HL-60 (cell line): ENCODE results near the gene PROK1.

Source experiments
- DNase-seq, 2 experiments: peaks; one replicate each; pipeline ENCODE4 v3.0.0-alpha.2; 2010 to 2020; ENCODE audit warnings: low read depth in 1 of 2, low spot score in 1 of 2
- H3K27ac ChIP-seq: fragments of 250-450 bp; sonication (Bioruptor Pico); replicated peaks from 2 replicates; pipeline ENCODE4 v1.5.1; 2020; ENCODE audit warnings: mild to moderate bottlenecking, moderate library complexity
- H3K27me3 ChIP-seq: fragments of 250-450 bp; sonication (Bioruptor Pico); 2 replicates; pipeline ENCODE4 v1.5.1; 2021; ENCODE audit warnings: mild to moderate bottlenecking, moderate library complexity; ENCODE audit not compliant: insufficient read depth, poor library complexity, severe bottlenecking
- H3K4me3 ChIP-seq: replicated peaks from 2 replicates; pipeline ENCODE4 v1.5.1; 2011; ENCODE audit warnings: mild to moderate bottlenecking, control low read depth, low read length; ENCODE audit not compliant: insufficient read depth
- GABPA ChIP-seq: IDR thresholded peaks from 2 replicates; pipeline ENCODE4 v1.6.1; 2012; ENCODE audit warnings: low read depth
- POLR2AphosphoS5 ChIP-seq: IDR thresholded peaks from 2 replicates; pipeline ENCODE4 v1.6.1; 2012; ENCODE audit warnings: low read depth
- SPI1 ChIP-seq: IDR thresholded peaks from 2 replicates; pipeline ENCODE4 v1.6.1; 2012; ENCODE audit warnings: low read depth, mild to moderate bottlenecking, borderline replicate concordance
- TF ChIP-seq, protein P1 (sequence below): IDR thresholded peaks from one replicate; pipeline ENCODE4 v1.5.1; 2011; ENCODE audit warnings: low read length, control low read depth, inconsistent platforms; ENCODE audit not compliant: insufficient read depth
- TF ChIP-seq, protein P2 (sequence below): IDR thresholded peaks from 2 replicates; pipeline ENCODE4 v1.6.1; 2012; ENCODE audit warnings: low read depth; ENCODE audit not compliant: insufficient replicate concordance

Gene PROK1

DNA sequence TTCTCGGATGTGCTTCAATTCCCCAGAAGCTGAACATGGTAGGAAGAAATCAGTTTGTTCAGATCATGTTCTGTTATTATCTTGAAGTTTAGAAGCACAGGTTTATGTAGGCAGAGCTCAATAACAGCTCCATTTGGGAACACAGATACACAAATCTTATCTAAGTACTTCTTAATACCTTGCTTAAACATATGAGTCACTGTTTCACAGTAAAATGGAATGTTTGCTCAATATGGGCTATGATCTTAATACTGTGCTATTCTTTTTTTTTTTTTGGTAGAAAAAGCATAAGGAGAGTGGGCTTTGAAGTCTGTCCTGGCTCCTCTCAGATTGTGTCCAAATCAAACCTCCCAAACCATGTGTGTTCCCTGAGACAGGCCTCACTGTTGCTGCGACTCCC, 13.4 kb downstream of the PROK1 start:
- Histone ChIP-seq H3K4me3 (no peak overlapping the region), H3K27me3 (no peaks in the 10 kb centered on the region), H3K27ac (no peak overlapping the region)
- TF ChIP-seq SPI1 (no peak), POLR2AphosphoS5 (no peak), GABPA (no peak)
- TF ChIP-seq, protein P1, sequence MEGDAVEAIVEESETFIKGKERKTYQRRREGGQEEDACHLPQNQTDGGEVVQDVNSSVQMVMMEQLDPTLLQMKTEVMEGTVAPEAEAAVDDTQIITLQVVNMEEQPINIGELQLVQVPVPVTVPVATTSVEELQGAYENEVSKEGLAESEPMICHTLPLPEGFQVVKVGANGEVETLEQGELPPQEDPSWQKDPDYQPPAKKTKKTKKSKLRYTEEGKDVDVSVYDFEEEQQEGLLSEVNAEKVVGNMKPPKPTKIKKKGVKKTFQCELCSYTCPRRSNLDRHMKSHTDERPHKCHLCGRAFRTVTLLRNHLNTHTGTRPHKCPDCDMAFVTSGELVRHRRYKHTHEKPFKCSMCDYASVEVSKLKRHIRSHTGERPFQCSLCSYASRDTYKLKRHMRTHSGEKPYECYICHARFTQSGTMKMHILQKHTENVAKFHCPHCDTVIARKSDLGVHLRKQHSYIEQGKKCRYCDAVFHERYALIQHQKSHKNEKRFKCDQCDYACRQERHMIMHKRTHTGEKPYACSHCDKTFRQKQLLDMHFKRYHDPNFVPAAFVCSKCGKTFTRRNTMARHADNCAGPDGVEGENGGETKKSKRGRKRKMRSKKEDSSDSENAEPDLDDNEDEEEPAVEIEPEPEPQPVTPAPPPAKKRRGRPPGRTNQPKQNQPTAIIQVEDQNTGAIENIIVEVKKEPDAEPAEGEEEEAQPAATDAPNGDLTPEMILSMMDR, result no peak
- TF ChIP-seq, protein P2, sequence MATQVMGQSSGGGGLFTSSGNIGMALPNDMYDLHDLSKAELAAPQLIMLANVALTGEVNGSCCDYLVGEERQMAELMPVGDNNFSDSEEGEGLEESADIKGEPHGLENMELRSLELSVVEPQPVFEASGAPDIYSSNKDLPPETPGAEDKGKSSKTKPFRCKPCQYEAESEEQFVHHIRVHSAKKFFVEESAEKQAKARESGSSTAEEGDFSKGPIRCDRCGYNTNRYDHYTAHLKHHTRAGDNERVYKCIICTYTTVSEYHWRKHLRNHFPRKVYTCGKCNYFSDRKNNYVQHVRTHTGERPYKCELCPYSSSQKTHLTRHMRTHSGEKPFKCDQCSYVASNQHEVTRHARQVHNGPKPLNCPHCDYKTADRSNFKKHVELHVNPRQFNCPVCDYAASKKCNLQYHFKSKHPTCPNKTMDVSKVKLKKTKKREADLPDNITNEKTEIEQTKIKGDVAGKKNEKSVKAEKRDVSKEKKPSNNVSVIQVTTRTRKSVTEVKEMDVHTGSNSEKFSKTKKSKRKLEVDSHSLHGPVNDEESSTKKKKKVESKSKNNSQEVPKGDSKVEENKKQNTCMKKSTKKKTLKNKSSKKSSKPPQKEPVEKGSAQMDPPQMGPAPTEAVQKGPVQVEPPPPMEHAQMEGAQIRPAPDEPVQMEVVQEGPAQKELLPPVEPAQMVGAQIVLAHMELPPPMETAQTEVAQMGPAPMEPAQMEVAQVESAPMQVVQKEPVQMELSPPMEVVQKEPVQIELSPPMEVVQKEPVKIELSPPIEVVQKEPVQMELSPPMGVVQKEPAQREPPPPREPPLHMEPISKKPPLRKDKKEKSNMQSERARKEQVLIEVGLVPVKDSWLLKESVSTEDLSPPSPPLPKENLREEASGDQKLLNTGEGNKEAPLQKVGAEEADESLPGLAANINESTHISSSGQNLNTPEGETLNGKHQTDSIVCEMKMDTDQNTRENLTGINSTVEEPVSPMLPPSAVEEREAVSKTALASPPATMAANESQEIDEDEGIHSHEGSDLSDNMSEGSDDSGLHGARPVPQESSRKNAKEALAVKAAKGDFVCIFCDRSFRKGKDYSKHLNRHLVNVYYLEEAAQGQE, result no peak
- DNase-seq, result no peak

DNA sequence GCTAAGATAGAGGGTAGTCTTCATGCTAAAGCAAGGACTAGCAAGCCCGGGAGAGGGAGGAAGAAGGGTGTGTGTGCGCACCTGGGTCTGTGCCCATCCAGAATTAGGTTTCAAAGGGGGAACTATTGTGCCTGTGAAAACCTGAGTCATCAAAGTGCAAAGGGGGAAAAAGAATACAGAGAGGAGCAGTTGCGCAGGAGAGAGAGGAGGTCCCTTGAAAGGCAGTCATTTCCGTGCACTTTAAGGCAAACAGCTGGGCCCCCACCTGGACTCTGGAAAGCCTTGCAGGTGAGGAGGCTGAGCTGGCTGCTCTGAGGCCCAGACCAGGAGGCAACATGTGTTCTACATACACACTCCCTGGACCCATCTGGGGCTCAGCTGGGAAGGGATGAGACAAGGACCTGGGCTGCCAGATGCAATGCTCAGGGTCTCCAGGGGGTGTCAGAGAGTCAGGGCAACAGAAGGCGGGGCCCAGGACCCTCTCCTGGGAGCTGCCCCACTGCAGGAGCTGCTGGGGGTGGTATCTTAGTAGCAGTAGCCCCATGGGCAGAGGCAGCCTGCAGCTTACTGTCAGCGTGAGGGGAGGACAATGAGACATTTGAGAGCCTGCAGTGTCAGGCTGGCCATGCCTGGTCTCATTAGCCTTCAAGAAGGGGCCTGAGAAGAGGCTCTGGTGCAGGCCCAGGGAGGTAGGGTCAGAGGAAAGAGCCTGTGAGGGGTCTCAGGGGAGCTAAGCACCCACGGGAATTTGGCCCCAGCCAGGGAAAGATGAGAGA, 14.3 kb downstream of the PROK1 start:
- no peak overlapping the region for H3K4me3 ChIP-seq
- TF ChIP-seq, protein P2, result no peak
- TF ChIP-seq, protein P1, result no peak
- TF ChIP-seq GABPA, result no peak
- TF ChIP-seq POLR2AphosphoS5, result no peak
- no peak for TF ChIP-seq SPI1
- H3K27ac ChIP-seq, result no peak overlapping the region
- H3K27me3 ChIP-seq, result no peaks in the 10 kb centered on the region
- no peak for DNase-seq

DNA sequence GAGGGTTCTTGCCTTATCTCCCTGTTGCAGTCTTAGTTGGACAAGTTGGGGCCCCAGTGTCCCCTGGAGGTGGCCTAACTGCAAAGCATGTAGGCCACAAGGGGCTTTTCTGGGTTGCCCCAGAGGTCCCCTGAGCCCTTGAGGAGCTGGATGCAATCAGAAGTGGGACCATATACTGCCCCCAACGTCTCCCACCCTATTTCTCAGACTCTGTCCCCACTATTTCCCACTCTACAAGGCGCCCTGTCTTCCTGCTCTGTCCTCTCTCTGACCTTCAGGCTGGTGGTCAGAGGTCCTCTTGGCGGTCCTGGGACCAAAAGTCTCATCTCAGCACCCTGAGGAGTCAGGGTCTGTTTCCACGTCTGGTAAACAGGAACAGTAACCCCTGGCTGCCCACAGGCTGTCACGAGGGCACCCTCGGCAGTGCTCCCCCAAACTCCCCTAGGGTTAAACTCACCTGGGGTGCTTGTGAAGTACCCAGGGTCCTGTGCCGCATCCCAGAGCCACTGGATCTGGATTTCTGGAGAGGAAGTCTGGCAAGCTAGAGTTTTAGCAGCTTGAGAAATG, 14.9 kb downstream of the PROK1 start:
- no peak overlapping the region for H3K4me3 ChIP-seq
- H3K27ac ChIP-seq, result no peak overlapping the region
- DNase-seq, result no peak
- TF ChIP-seq, protein P1, result no peak
- TF ChIP-seq, protein P2, result no peak
- TF ChIP-seq POLR2AphosphoS5 (no peak), GABPA (no peak), SPI1 (no peak)
- H3K27me3 ChIP-seq, result no peaks in the 10 kb centered on the region
